Lung (tissue), 12 donors: Measurements from ENCODE around the gene ROR1. TPM values are rescaled to one million over a fixed set of nuclear protein-coding genes. Genes with fewer than 3 reads are reported as not detected.

Experiments
- ATAC-seq: fragments of 200-7000 bp; cut with Tn5 transposase; one replicate; pipeline ENCODE4 v1.9.1; 2020; ENCODE audit warnings: moderate number of reproducible peaks; ENCODE audit not compliant: insufficient read depth, low FRiP score
- DNase-seq, 3 donors: peaks; one replicate each; pipeline ENCODE4 v3.0.0-alpha.2; 2013 to 2017
- H3K27ac ChIP-seq, 2 donors: one replicate each; pipeline ENCODE4 v1.5.1; 2013; ENCODE audit warnings: mild to moderate bottlenecking in 2 of 2, moderate library complexity in 2 of 2, control low read depth in 1 of 2, inconsistent platforms in 1 of 2, low read depth in 1 of 2, low read length in 1 of 2
- H3K27me3 ChIP-seq, 3 donors: one replicate each; pipeline ENCODE4 v1.5.1; 2013; ENCODE audit warnings: low read length in 2 of 3; ENCODE audit not compliant: control insufficient read depth in 3 of 3, insufficient read depth in 3 of 3
- H3K36me3 ChIP-seq, 4 donors: one replicate each; pipeline ENCODE4 v1.5.1; 2013; ENCODE audit warnings: low read length in 4 of 4, mild to moderate bottlenecking in 1 of 4, moderate library complexity in 1 of 4; ENCODE audit not compliant: control insufficient read depth in 4 of 4, insufficient read depth in 4 of 4
- H3K4me1 ChIP-seq, 5 donors: one replicate each; pipeline ENCODE4 v1.5.1; 2013; ENCODE audit warnings: low read length in 5 of 5, mild to moderate bottlenecking in 2 of 5, moderate library complexity in 1 of 5; ENCODE audit not compliant: control insufficient read depth in 5 of 5, insufficient read depth in 5 of 5
- H3K4me3 ChIP-seq: one replicate; pipeline ENCODE4 v1.5.1; 2013; ENCODE audit warnings: mild to moderate bottlenecking, control low read depth, moderate library complexity
- H3K9ac ChIP-seq, 2 donors: one replicate each; pipeline ENCODE4 v1.5.1; 2013; ENCODE audit warnings: low read length in 2 of 2, control low read depth in 1 of 2; ENCODE audit not compliant: insufficient read depth in 1 of 2
- H3K9me3 ChIP-seq, 4 donors: one replicate each; pipeline ENCODE4 v1.5.1; 2013; ENCODE audit warnings: low read length in 3 of 4, mild to moderate bottlenecking in 1 of 4, moderate library complexity in 1 of 4; ENCODE audit not compliant: control insufficient read depth in 4 of 4, insufficient read depth in 3 of 4
- CTCF ChIP-seq: IDR thresholded peaks from 2 replicates; pipeline ENCODE4 v1.5.1; 2012; ENCODE audit warnings: mild to moderate bottlenecking; ENCODE audit errors: control extremely low read depth, extremely low read depth
- WGBS, 2 donors: extraction: QIAGEN DNeasy Blood & Tissue Kit; methylation state at CpG; one replicate each; pipeline ENCODE4 v1.1.7; 2013; 5-methylcytosine and 5-hydroxymethylcytosine counted together
- polyA plus RNA-seq, 2 donors: library from polyadenylated mRNA; stranded (reverse); fragments of 200-250 nt; gene quantifications; one replicate each; pipeline ENCODE4 v1.2.1, GENCODE V29; 2013
- total RNA-seq, 2 donors: library from RNA; depleted of rRNA in 1 of 2; stranded (reverse); fragments of >200 nt in 1 of 2; gene quantifications; one replicate each; pipeline ENCODE4 v1.2.1, GENCODE V29; 2014 to 2021
- donor health status: control.
- donor health status: control.
- donor health status: Bipolar disorder and iron deficiency.
- donor health status: healthy.
- donor health status: DM: yes; HTN: yes; CAD: no.

The ROR1 gene
- total and polyA plus RNA-seq, 4 donors: 2.9 to 47.0 (median 14.0) TPM

DNA sequence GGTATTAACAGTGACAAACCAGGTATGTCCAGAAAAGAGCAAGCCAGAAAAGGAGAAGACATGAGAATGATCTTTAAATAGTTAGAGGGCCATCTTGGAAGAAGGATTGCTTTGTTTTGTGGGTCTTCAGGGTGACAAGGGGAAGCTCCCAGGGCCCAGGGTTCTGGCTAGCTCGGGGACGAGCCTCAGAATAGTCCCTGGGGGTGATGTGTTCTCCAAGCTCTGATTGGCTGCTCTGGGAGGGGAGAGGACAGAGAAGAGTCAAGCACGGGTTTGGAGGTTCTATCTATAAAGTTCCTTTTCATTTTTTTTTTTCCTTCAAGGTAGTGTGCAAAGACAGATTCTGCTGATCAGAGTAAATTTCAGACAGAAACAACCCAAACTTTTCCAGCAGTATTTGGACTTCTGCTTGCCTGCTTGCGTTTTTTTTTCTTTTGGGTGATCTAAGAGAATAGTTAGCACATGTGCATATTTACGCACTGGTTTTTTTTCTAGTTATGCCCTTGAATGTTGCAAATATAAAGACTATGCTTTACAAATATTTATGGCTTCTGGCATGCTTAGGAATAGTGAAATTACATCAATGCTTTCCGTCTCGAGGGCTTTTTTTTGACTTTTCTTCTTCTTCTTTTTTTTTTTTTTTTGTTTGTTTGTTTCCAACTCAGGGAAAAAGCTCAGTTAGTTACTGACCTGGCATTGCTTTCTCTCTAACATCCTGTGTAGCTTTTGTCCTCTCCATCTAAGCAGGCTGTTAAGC, 59.7 kb downstream of the ROR1 start:
- no peak for TF ChIP-seq CTCF
- H3K9me3 ChIP-seq: no peaks in the 10 kb centered on the region
- DNase-seq (peak in 2 of 3 donors; percentile 43 to 53), ATAC-seq (no peak)
- no peak overlapping the region for H3K27ac ChIP-seq
- H3K9ac ChIP-seq: peak overlapping the region in 1 of 2 donors; percentile 50
- H3K4me1 ChIP-seq: peaks cover 7 to 64% (median 27%) of the 10 kb centered on the region in 5 donors
- no peak overlapping the region for H3K4me3 ChIP-seq
- 64 to 73% methylated on average over 7 of the region's 7 CpGs for WGBS, 2 donors
- H3K27me3 ChIP-seq: no peaks in the 10 kb centered on the region
- no peaks in the 10 kb centered on the region for H3K36me3 ChIP-seq

DNA sequence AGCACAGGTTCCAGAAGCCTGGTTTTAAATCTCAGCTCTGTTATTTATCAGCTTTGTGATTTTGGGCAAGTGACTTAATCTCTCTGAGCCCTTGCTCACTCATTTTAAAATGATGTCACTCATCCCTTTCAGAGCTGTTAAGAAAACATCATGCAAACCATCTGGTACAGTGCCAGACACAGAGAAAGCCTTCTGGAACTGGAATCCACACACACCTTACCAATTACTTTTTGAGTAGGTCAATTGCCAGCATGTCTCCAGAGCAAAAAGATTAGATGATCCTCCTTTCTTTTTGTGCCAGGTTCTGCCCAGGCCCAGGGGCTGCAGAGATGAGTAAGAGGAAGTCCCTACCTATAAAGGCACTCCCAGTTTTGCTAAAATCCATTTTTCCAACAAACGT, 61.3 kb downstream of the ROR1 start:
- WGBS, 2 donors: 75 to 93% methylated on average over 1 of the region's 1 CpG
- Histone ChIP-seq H3K36me3 (no peaks in the 10 kb centered on the region), H3K9ac (no peak overlapping the region), H3K4me3 (no peak overlapping the region), H3K4me1 (peaks cover 5 to 53% (median 19%) of the 10 kb centered on the region in 5 donors), H3K27ac (no peak overlapping the region), H3K9me3 (no peaks in the 10 kb centered on the region), H3K27me3 (no peaks in the 10 kb centered on the region)
- DNase-seq: no peak
- no peak for TF ChIP-seq CTCF
- ATAC-seq: no peak

- TF ChIP-seq CTCF: no peak
- H3K4me3 ChIP-seq: no peak overlapping the region
- H3K4me1 ChIP-seq: peaks cover 3 to 41% (median 19%) of the 10 kb centered on the region in 5 donors
- no peak for DNase-seq
- H3K27me3 ChIP-seq: no peaks in the 10 kb centered on the region
- H3K9me3 ChIP-seq: no peaks in the 10 kb centered on the region
- no peaks in the 10 kb centered on the region for H3K36me3 ChIP-seq
- H3K9ac ChIP-seq: no peak overlapping the region
- no peak overlapping the region for H3K27ac ChIP-seq
- 85 to 87% methylated on average over 1 of the region's 1 CpG for WGBS, 2 donors
- ATAC-seq: no peak
These were observed 62.6 kb downstream of the ROR1 start for GRCh38 chr1:63836374-63836773.
